DOHH2 (cell line): ENCODE results near the gene IRF9.
A peak's percentile ranks its signal among the peaks of the same experiment; 100 is the strongest.

Source experiments
- H3F3A ChIP-seq: fragments of 200-600 bp; sonication (generic), shearing (Covaris generic); 2 replicates; pipeline ENCODE4 v1.6.0; 2016; ENCODE audit warnings: antibody characterized with exemption, mild to moderate bottlenecking; ENCODE audit not compliant: control insufficient read depth, insufficient read depth
- H3K27ac ChIP-seq: fragments of 200-600 bp; sonication (generic); 2 replicates; pipeline ENCODE4 v1.5.1; 2014; ENCODE audit warnings: low read depth, mild to moderate bottlenecking, low read length, moderate library complexity
- H3K27me3 ChIP-seq: fragments of 200-600 bp; sonication (generic); 2 replicates; pipeline ENCODE4 v1.6.1; 2014; ENCODE audit warnings: mild to moderate bottlenecking, low read length, mixed read lengths; ENCODE audit not compliant: control insufficient read depth
- H3K36me3 ChIP-seq: fragments of 200-600 bp; sonication (generic); 2 replicates; pipeline ENCODE4 v1.6.1; 2014; ENCODE audit warnings: mild to moderate bottlenecking, low read length, moderate library complexity, mixed read lengths; ENCODE audit not compliant: control insufficient read depth
- H3K4me1 ChIP-seq: fragments of 200-600 bp; sonication (generic); 2 replicates; pipeline ENCODE4 v1.6.1; 2014; ENCODE audit warnings: mild to moderate bottlenecking, low read length, mixed read lengths; ENCODE audit not compliant: control insufficient read depth
- H3K4me2 ChIP-seq: fragments of 200-600 bp; sonication (generic); 2 replicates; pipeline ENCODE4 v1.6.0; 2014; ENCODE audit warnings: mild to moderate bottlenecking, low read length, moderate library complexity
- H3K4me3 ChIP-seq: fragments of 200-600 bp; sonication (generic); 2 replicates; pipeline ENCODE4 v1.5.1; 2014; ENCODE audit warnings: mild to moderate bottlenecking, low read length, mixed read lengths
- H3K79me2 ChIP-seq: fragments of 200-600 bp; sonication (generic); 2 replicates; pipeline ENCODE4 v1.6.1; 2014; ENCODE audit warnings: mild to moderate bottlenecking, low read length, mixed read lengths; ENCODE audit not compliant: control insufficient read depth
- H3K9me2 ChIP-seq: fragments of 200-600 bp; sonication (generic); replicated peaks from 2 replicates; pipeline ENCODE4 v1.6.1; 2014; ENCODE audit warnings: mild to moderate bottlenecking, low read length, mixed read lengths; ENCODE audit not compliant: control insufficient read depth
- H3K9me3 ChIP-seq: fragments of 200-600 bp; sonication (generic); 2 replicates; pipeline ENCODE4 v1.6.1; 2014; ENCODE audit warnings: antibody characterized with exemption, low read length, mixed read lengths; ENCODE audit not compliant: control insufficient read depth, insufficient read depth
- H4K20me1 ChIP-seq: fragments of 200-600 bp; sonication (generic); 2 replicates; pipeline ENCODE4 v1.6.0; 2014; ENCODE audit warnings: low read depth, mild to moderate bottlenecking, antibody characterized with exemption, low read length, moderate library complexity; ENCODE audit not compliant: control insufficient read depth, insufficient read depth
- EZH2phosphoT487 ChIP-seq: fragments of 200-600 bp; sonication (generic); IDR thresholded peaks from 2 replicates; pipeline ENCODE4 v1.6.1; 2017; ENCODE audit warnings: borderline replicate concordance, mild to moderate bottlenecking, antibody characterized with exemption, low read length, moderate library complexity, mixed read lengths
- TF ChIP-seq, protein P1 (sequence below): fragments of 200-600 bp; sonication (generic); IDR thresholded peaks from one replicate; pipeline ENCODE4 v1.5.1; 2014; ENCODE audit warnings: antibody characterized with exemption, mild to moderate bottlenecking, low read depth, low read length; ENCODE audit not compliant: poor library complexity, severe bottlenecking

Gene IRF9

DNA sequence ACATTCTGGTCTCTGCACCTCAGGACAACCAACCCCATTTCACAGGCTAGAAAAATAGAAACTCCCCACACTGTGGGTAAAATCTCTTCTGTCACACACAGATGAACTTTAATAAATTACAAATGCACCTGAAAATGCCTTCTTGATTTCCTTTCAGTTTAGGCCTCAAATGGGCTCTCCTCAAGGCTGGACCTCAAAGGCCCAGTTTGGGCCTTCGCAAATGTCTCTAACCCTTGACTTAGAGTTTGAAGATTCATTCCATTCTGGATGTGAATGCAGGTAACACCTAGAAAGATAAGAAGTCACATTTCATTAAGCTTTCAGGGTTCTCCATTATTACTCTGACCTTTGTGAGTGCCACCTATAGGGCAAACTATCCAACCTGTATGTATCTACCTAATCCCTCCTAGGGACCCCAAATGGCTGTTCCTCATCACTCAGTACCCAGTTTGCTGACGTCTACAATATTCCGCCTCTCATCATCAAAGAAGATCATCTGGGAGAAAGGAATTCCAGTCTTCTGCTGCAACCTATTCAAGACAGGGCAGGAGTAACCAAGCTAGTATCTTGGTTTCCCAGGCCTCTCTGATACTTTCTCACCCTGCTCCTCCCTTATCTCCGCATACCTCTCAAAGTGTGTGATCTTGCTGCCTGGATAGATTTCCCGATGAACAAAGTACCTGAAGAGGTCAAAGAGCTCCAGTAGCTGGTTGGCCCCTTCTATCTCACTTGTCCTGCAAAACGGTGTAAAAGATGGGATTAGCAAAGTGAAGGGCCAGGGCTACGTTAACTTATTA is 53.0 kb downstream of the IRF9 start:
- H3K27ac ChIP-seq, result peak overlapping the region; percentile 87
- TF ChIP-seq, protein P1, sequence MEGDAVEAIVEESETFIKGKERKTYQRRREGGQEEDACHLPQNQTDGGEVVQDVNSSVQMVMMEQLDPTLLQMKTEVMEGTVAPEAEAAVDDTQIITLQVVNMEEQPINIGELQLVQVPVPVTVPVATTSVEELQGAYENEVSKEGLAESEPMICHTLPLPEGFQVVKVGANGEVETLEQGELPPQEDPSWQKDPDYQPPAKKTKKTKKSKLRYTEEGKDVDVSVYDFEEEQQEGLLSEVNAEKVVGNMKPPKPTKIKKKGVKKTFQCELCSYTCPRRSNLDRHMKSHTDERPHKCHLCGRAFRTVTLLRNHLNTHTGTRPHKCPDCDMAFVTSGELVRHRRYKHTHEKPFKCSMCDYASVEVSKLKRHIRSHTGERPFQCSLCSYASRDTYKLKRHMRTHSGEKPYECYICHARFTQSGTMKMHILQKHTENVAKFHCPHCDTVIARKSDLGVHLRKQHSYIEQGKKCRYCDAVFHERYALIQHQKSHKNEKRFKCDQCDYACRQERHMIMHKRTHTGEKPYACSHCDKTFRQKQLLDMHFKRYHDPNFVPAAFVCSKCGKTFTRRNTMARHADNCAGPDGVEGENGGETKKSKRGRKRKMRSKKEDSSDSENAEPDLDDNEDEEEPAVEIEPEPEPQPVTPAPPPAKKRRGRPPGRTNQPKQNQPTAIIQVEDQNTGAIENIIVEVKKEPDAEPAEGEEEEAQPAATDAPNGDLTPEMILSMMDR, result peak; percentile 50
- TF ChIP-seq EZH2phosphoT487, result no peak
- no peaks in the 10 kb centered on the region for H4K20me1 ChIP-seq
- peaks cover 35% of the 10 kb centered on the region for H3K79me2 ChIP-seq
- peaks cover 25% of the 10 kb centered on the region for H3F3A ChIP-seq
- H3K4me3 ChIP-seq, result peak overlapping the region; percentile 99
- no peaks in the 10 kb centered on the region for H3K9me2 ChIP-seq
- H3K36me3 ChIP-seq, result peaks cover 48% of the 10 kb centered on the region
- peaks cover 31% of the 10 kb centered on the region for H3K4me1 ChIP-seq
- no peaks in the 10 kb centered on the region for H3K27me3 ChIP-seq
- peak overlapping the region; percentile 82 for H3K4me2 ChIP-seq
- no peaks in the 10 kb centered on the region for H3K9me3 ChIP-seq

DNA sequence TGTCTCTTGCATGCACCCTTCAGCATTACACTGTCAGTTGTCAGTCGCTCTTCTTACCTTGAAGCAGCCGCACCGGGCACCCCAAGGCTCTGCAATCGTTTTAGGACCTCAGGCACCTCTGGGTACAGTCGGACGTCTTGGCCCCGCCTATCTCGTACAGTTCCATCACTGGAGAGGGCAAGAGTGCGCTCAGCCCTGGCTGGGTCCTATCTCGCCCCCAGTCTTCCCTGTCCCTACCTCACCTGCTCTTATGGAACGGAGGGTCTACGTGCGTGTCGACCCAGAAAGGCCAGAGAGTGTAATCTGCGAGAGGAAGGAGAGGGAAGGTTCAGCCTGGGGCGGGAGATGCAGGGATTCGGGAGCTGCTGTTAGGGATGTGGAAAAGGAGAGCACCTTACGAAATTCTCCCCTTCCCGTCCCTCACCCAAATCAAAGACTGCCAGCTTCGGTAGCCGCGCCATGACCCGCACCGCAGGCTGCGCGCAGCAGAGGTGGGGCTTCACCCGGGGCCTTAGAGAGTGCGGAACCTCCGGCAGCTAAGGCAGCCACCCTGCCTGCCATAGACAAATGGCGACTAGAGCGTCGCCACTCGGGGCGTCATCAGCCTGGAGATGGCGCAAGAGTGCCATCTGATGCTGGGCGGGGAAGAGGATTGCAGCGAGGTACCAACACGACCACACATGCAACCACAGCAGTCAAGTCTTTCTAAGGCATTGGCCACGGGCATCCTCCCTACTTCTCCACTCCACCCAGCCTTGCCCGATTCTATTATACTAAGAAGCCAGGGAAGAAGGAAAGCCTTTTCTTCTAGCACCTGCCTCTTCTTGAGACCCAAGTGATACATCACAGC is 54.7 kb downstream of the IRF9 start, which contains the start of gene MDP1:
Gene MDP1, minus strand, starts transcription at position 572 of the 850 bp plus-strand sequence. Its CDS starts 111 bp downstream, at position 461.
- peaks cover 25% of the 10 kb centered on the region for H3F3A ChIP-seq
- peak within 1 kb of the TSS; percentile 82 for H3K4me2 ChIP-seq
- H3K27me3 ChIP-seq, result no peaks in the 10 kb centered on the region
- peaks cover 32% of the 10 kb centered on the region for H3K36me3 ChIP-seq
- no peaks in the 10 kb centered on the region for H3K9me3 ChIP-seq
- H3K4me3 ChIP-seq, result peak within 1 kb of the TSS; percentile 99
- TF ChIP-seq EZH2phosphoT487, result no peak
- TF ChIP-seq, protein P1, result peak; percentile 81
- H3K79me2 ChIP-seq, result peaks cover 47% of the 10 kb centered on the region
- H3K27ac ChIP-seq, result peak within 1 kb of the TSS; percentile 87
- H4K20me1 ChIP-seq, result no peaks in the 10 kb centered on the region
- H3K4me1 ChIP-seq, result peaks cover 31% of the 10 kb centered on the region
- H3K9me2 ChIP-seq, result no peaks in the 10 kb centered on the region
